ENCODE data around the gene EVA1B.

The EVA1B gene

GRCh38 chr1:36309397-36309796, 14.0 kb downstream of the EVA1B start:
- DNase-seq (ENCODE audit: low spot score) = no peak

GRCh38 chr1:36307601-36308330, 15.7 kb downstream of the EVA1B start:
- DNase-seq (ENCODE audit: low spot score) = no peak

- DNase-seq (ENCODE audit: low spot score) = peak; percentile 96
Observed at GRCh38 chr1:36306902-36307456, 16.5 kb downstream of the EVA1B start.

GRCh38 chr1:36306210-36306901, 17.1 kb downstream of the EVA1B start, which contains the start of gene SH3D21:
Gene SH3D21, plus strand, starts transcription at chr1:36306368. Its CDS starts 53 bp downstream, at chr1:36306421.
- peak; percentile 54 for DNase-seq (ENCODE audit: low spot score)

- no peak for DNase-seq (ENCODE audit: low spot score)
Observed at GRCh38 chr1:36305915-36306209, 17.6 kb downstream of the EVA1B start.

GRCh38 chr1:36304970-36305914, 18.2 kb downstream of the EVA1B start:
- DNase-seq (ENCODE audit: low spot score) = no peak

- DNase-seq (ENCODE audit: low spot score) = no peak
Observed at GRCh38 chr1:36304521-36304920, 18.9 kb downstream of the EVA1B start.

- DNase-seq (ENCODE audit: low spot score) = no peak
Observed at GRCh38 chr1:36303650-36304360, 19.6 kb downstream of the EVA1B start.

- no peak for DNase-seq (ENCODE audit: low spot score)
Observed at GRCh38 chr1:36303244-36303643, 20.2 kb downstream of the EVA1B start.

- no peak for DNase-seq (ENCODE audit: low spot score)
Observed at GRCh38 chr1:36301220-36301619, 22.2 kb downstream of the EVA1B start.

- no peak for DNase-seq (ENCODE audit: low spot score)
Observed at GRCh38 chr1:36300526-36300925, 22.9 kb downstream of the EVA1B start.

GRCh38 chr1:36298640-36299039, 24.8 kb downstream of the EVA1B start:
- no peak for DNase-seq (ENCODE audit: low spot score)

GRCh38 chr1:36297062-36297461, 26.4 kb downstream of the EVA1B start:
- no peak for DNase-seq (ENCODE audit: low spot score)

- DNase-seq (ENCODE audit: low spot score) = no peak
Observed at GRCh38 chr1:36295390-36295789, 28.1 kb downstream of the EVA1B start.

GRCh38 chr1:36287595-36287994, 35.9 kb downstream of the EVA1B start:
- DNase-seq (ENCODE audit: low spot score) = no peak

- no peak for DNase-seq (ENCODE audit: low spot score)
Observed at GRCh38 chr1:36286802-36287201, 36.6 kb downstream of the EVA1B start.

GRCh38 chr1:36285443-36286101, 37.9 kb downstream of the EVA1B start:
- DNase-seq (ENCODE audit: low spot score) = peak; percentile 74

GRCh38 chr1:36284517-36284916, 38.9 kb downstream of the EVA1B start:
- DNase-seq (ENCODE audit: low spot score) = no peak

- no peak for DNase-seq (ENCODE audit: low spot score)
Observed at GRCh38 chr1:36284061-36284460, 39.4 kb downstream of the EVA1B start.

- DNase-seq (ENCODE audit: low spot score) = no peak
Observed at GRCh38 chr1:36279789-36280296, 43.6 kb downstream of the EVA1B start.

Data from activated CD4-positive, alpha-beta T cell treated with anti-CD3 and anti-CD28 coated beads, Interleukin-2, Interleukin-4, amounts not matched to agents 100 ng/mL and 50 ng/mL, durations not matched to agents 16 hours and 8 hours (primary cell).